GM21619 (cell line): ENCODE data around the gene SLC25A44.
A peak's percentile ranks its signal among the peaks of the same experiment; 100 is the strongest.
"Not testable (repeated sequence)": the region's sequence is repeated elsewhere in the genome, so short reads cannot be mapped to it uniquely, and the experiment has no call there.

ENCODE experiments used
- ATAC-seq: cut with Tn5 transposase; IDR thresholded peaks from one replicate; pipeline ENCODE4 v1.9.1; 2021; ENCODE audit not compliant: unreplicated experiment

The SLC25A44 gene

GRCh38 chr1:156203331-156203730, 9.4 kb downstream of the SLC25A44 start:
- no peak for ATAC-seq

- no peak for ATAC-seq
Observed at GRCh38 chr1:156204686-156205085, 10.8 kb downstream of the SLC25A44 start.

- no peak for ATAC-seq
Observed at GRCh38 chr1:156211243-156211642, 17.3 kb downstream of the SLC25A44 start.

GRCh38 chr1:156212130-156212529, 18.2 kb downstream of the SLC25A44 start:
- no peak for ATAC-seq

- ATAC-seq, result peak; percentile 85
Observed at GRCh38 chr1:156212833-156213643, 19.1 kb downstream of the SLC25A44 start, which contains the start of gene PMF1. Gene PMF1 (plus strand): TSS chr1:156213007. CDS start chr1:156213016, 9 bp downstream.

- ATAC-seq, result no peak
Observed at GRCh38 chr1:156213644-156213966, 19.7 kb downstream of the SLC25A44 start.

GRCh38 chr1:156214024-156214748, 20.3 kb downstream of the SLC25A44 start:
- ATAC-seq, result no peak

GRCh38 chr1:156216361-156217086, 22.6 kb downstream of the SLC25A44 start:
- ATAC-seq, result not testable (repeated sequence)

GRCh38 chr1:156217871-156218270, 24.0 kb downstream of the SLC25A44 start:
- no peak for ATAC-seq

- no peak for ATAC-seq
Observed at GRCh38 chr1:156220226-156220625, 26.3 kb downstream of the SLC25A44 start.

- ATAC-seq, result no peak
Observed at GRCh38 chr1:156221986-156222692, 28.2 kb downstream of the SLC25A44 start.

GRCh38 chr1:156225677-156226014, 31.7 kb downstream of the SLC25A44 start:
- ATAC-seq, result no peak

GRCh38 chr1:156226116-156226538, 32.2 kb downstream of the SLC25A44 start:
- ATAC-seq, result peak; percentile 65

GRCh38 chr1:156226782-156227181, 32.9 kb downstream of the SLC25A44 start:
- ATAC-seq, result peak; percentile 8

- ATAC-seq, result no peak
Observed at GRCh38 chr1:156228501-156228900, 34.6 kb downstream of the SLC25A44 start.

- ATAC-seq, result no peak
Observed at GRCh38 chr1:156229809-156230472, 36.0 kb downstream of the SLC25A44 start.

- ATAC-seq, result no peak
Observed at GRCh38 chr1:156230473-156230837, 36.6 kb downstream of the SLC25A44 start.

GRCh38 chr1:156232201-156232894, 38.4 kb downstream of the SLC25A44 start:
- ATAC-seq, result no peak

GRCh38 chr1:156233426-156234127, 39.7 kb downstream of the SLC25A44 start:
- ATAC-seq, result no peak
